ENCODE results near the gene PATZ1. TPM values are rescaled to one million over a fixed set of nuclear protein-coding genes. Genes with fewer than 3 reads are reported as not detected.

Gene PATZ1
- total and polyA plus RNA-seq, 2 donors (not counting 1 experiment from before 2014, with no cell fraction given) = 6.1 to 15.9 TPM

GRCh38 chr22:31279821-31280505 lies 66.2 kb downstream of the PATZ1 start:
- DNase-seq (ENCODE audit: low read depth in 2 of 2) = no peak
- no peak for TF ChIP-seq CTCF (conservative IDR thresholded peaks at IDR 0.05 in 1 of 2, IDR thresholded peaks at IDR 0.05 in 1 of 2; ENCODE audit: low read depth in 1 of 2, low read length in 2 of 2)
- TF ChIP-seq EZH2 (IDR thresholded peaks at IDR 0.05; ENCODE audit: low read length, missing control alignments) = no peak
- Histone ChIP-seq H3K9me3 (ENCODE audit: control insufficient read depth, insufficient read depth, low read depth, low read length) (no peaks in the 10 kb centered on the region), H3K36me3 (ENCODE audit: control insufficient read depth, insufficient read depth, low read length) (peaks cover 5% of the 10 kb centered on the region), H3K4me3 (replicated peaks in 1 of 4; ENCODE audit: control extremely low read depth in 1 of 4, insufficient read depth in 1 of 4, low read depth in 3 of 4, low read length in 4 of 4) (no peak overlapping the region), H3K27me3 (ENCODE audit: control insufficient read depth, insufficient read depth, low read length) (no peaks in the 10 kb centered on the region), H4K20me1 (ENCODE audit: control insufficient read depth, extremely low read depth, insufficient read depth, low read length) (no peaks in the 10 kb centered on the region), H2AFZ (ENCODE audit: low read length) (no peak overlapping the region), H3K79me2 (ENCODE audit: control insufficient read depth, insufficient read depth, low read length) (no peaks in the 10 kb centered on the region), H3K4me1 (ENCODE audit: control insufficient read depth, extremely low read depth, insufficient read depth, low read length) (no peaks in the 10 kb centered on the region), H3K27ac (ENCODE audit: insufficient read depth, low read length) (no peak overlapping the region), H3K9ac (ENCODE audit: insufficient read depth, low read length) (no peak overlapping the region), H3K4me2 (ENCODE audit: extremely low read depth, insufficient read depth, low read length) (no peak overlapping the region)

- no peaks in the 10 kb centered on the region for H3K27me3 ChIP-seq (ENCODE audit: control insufficient read depth, insufficient read depth, low read length)
- no peak overlapping the region for H3K4me2 ChIP-seq (ENCODE audit: extremely low read depth, insufficient read depth, low read length)
- H3K4me3 ChIP-seq (replicated peaks in 1 of 4; ENCODE audit: control extremely low read depth in 1 of 4, insufficient read depth in 1 of 4, low read depth in 3 of 4, low read length in 4 of 4) = no peak overlapping the region
- no peak overlapping the region for H3K9ac ChIP-seq (ENCODE audit: insufficient read depth, low read length)
- TF ChIP-seq EZH2 (IDR thresholded peaks at IDR 0.05; ENCODE audit: low read length, missing control alignments) (no peak), CTCF (conservative IDR thresholded peaks at IDR 0.05 in 1 of 2, IDR thresholded peaks at IDR 0.05 in 1 of 2; ENCODE audit: low read depth in 1 of 2, low read length in 2 of 2) (no peak)
- H3K36me3 ChIP-seq (ENCODE audit: control insufficient read depth, insufficient read depth, low read length) = peaks cover 6% of the 10 kb centered on the region
- H3K9me3 ChIP-seq (ENCODE audit: control insufficient read depth, insufficient read depth, low read depth, low read length) = no peaks in the 10 kb centered on the region
- H4K20me1 ChIP-seq (ENCODE audit: control insufficient read depth, extremely low read depth, insufficient read depth, low read length) = no peaks in the 10 kb centered on the region
- H3K79me2 ChIP-seq (ENCODE audit: control insufficient read depth, insufficient read depth, low read length) = no peaks in the 10 kb centered on the region
- DNase-seq (ENCODE audit: low read depth in 2 of 2) = no peak
- no peak overlapping the region for H3K27ac ChIP-seq (ENCODE audit: insufficient read depth, low read length)
- H3K4me1 ChIP-seq (ENCODE audit: control insufficient read depth, extremely low read depth, insufficient read depth, low read length) = no peaks in the 10 kb centered on the region
- no peak overlapping the region for H2AFZ ChIP-seq (ENCODE audit: low read length)
These were observed 66.8 kb downstream of the PATZ1 start for GRCh38 chr22:31279327-31279669.

- Histone ChIP-seq H3K27ac (ENCODE audit: insufficient read depth, low read length) (no peak overlapping the region), H3K4me3 (replicated peaks in 1 of 4; ENCODE audit: control extremely low read depth in 1 of 4, insufficient read depth in 1 of 4, low read depth in 3 of 4, low read length in 4 of 4) (no peak overlapping the region), H3K27me3 (ENCODE audit: control insufficient read depth, insufficient read depth, low read length) (no peaks in the 10 kb centered on the region), H3K9ac (ENCODE audit: insufficient read depth, low read length) (no peak overlapping the region), H2AFZ (ENCODE audit: low read length) (no peak overlapping the region), H3K9me3 (ENCODE audit: control insufficient read depth, insufficient read depth, low read depth, low read length) (no peaks in the 10 kb centered on the region), H3K79me2 (ENCODE audit: control insufficient read depth, insufficient read depth, low read length) (no peaks in the 10 kb centered on the region), H3K4me2 (ENCODE audit: extremely low read depth, insufficient read depth, low read length) (no peak overlapping the region), H3K36me3 (ENCODE audit: control insufficient read depth, insufficient read depth, low read length) (peaks cover 11% of the 10 kb centered on the region), H4K20me1 (ENCODE audit: control insufficient read depth, extremely low read depth, insufficient read depth, low read length) (no peaks in the 10 kb centered on the region), H3K4me1 (ENCODE audit: control insufficient read depth, extremely low read depth, insufficient read depth, low read length) (no peaks in the 10 kb centered on the region)
- DNase-seq (ENCODE audit: low read depth in 2 of 2) = no peak
- TF ChIP-seq EZH2 (IDR thresholded peaks at IDR 0.05; ENCODE audit: low read length, missing control alignments) (no peak), CTCF (conservative IDR thresholded peaks at IDR 0.05 in 1 of 2, IDR thresholded peaks at IDR 0.05 in 1 of 2; ENCODE audit: low read depth in 1 of 2, low read length in 2 of 2) (no peak)
These were observed 67.4 kb downstream of the PATZ1 start for GRCh38 chr22:31278626-31279326.
